Measurements from ENCODE around the gene CBX5.
"Not testable (repeated sequence)": the region's sequence is repeated elsewhere in the genome, so short reads cannot be mapped to it uniquely, and the experiment has no call there.

DNA sequence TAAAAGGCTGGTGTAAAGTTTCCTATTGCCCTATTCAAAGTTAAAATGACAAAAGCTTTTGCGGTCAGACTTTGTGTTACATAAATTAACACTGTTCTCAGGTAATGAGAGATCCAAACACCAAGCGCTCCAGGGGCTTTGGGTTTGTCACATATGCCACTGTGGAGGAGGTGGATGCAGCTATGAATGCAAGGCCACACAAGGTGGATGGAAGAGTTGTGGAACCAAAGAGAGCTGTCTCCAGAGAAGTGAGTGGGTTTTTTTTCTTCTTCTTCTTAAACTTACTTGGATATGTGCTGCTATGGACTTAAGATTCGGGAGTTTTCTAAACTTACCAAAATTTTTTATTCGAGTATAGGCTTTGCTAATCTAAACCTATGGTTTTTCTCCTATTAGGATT is 1.8 kb upstream of the CBX5 start:
- TF ChIP-seq, protein P1, sequence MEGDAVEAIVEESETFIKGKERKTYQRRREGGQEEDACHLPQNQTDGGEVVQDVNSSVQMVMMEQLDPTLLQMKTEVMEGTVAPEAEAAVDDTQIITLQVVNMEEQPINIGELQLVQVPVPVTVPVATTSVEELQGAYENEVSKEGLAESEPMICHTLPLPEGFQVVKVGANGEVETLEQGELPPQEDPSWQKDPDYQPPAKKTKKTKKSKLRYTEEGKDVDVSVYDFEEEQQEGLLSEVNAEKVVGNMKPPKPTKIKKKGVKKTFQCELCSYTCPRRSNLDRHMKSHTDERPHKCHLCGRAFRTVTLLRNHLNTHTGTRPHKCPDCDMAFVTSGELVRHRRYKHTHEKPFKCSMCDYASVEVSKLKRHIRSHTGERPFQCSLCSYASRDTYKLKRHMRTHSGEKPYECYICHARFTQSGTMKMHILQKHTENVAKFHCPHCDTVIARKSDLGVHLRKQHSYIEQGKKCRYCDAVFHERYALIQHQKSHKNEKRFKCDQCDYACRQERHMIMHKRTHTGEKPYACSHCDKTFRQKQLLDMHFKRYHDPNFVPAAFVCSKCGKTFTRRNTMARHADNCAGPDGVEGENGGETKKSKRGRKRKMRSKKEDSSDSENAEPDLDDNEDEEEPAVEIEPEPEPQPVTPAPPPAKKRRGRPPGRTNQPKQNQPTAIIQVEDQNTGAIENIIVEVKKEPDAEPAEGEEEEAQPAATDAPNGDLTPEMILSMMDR (optimal IDR thresholded peaks at IDR 0.05 in 1 of 3, IDR thresholded peaks at IDR 0.05 in 1 of 3, conservative IDR thresholded peaks at IDR 0.05 in 1 of 3; ENCODE audit: extremely low read depth in 1 of 3, insufficient read depth in 2 of 3, low read length in 3 of 3) = not testable (repeated sequence)
- TF ChIP-seq EZH2 (IDR thresholded peaks at IDR 0.05; ENCODE audit: low read length) = not testable (repeated sequence)

All from keratinocyte (primary cell).